Endodermal cell (in vitro differentiated cells): ENCODE results near the gene PRAMEF4. TPM values are rescaled to one million over a fixed set of nuclear protein-coding genes. Genes with fewer than 3 reads are reported as not detected.
"Not testable (repeated sequence)": the region's sequence is repeated elsewhere in the genome, so short reads cannot be mapped to it uniquely, and the experiment has no call there.

ENCODE experiments used
- DNase-seq: peaks from one replicate; pipeline ENCODE4 v3.0.0-alpha.2; 2017
- H3K27ac ChIP-seq: 2 replicates; pipeline ENCODE4 v1.5.1; 2013; ENCODE audit warnings: mild to moderate bottlenecking, low read depth, low read length, moderate library complexity
- H3K27me3 ChIP-seq: 2 replicates; pipeline ENCODE4 v1.6.1; 2013; ENCODE audit warnings: mild to moderate bottlenecking, low read length, moderate library complexity; ENCODE audit not compliant: insufficient read depth, control insufficient read depth, poor library complexity, severe bottlenecking
- H3K36me3 ChIP-seq: 2 replicates; pipeline ENCODE4 v1.7.0; 2013; ENCODE audit warnings: mild to moderate bottlenecking, low read length, moderate library complexity; ENCODE audit not compliant: control insufficient read depth, insufficient read depth
- H3K4me1 ChIP-seq: one replicate; pipeline ENCODE4 v1.7.0; 2013; ENCODE audit warnings: low read length; ENCODE audit not compliant: control insufficient read depth, insufficient read depth
- H3K4me3 ChIP-seq: 2 replicates; pipeline ENCODE4 v1.5.1; 2013; ENCODE audit warnings: mild to moderate bottlenecking, low read length, moderate library complexity
- H3K9ac ChIP-seq: 2 replicates; pipeline ENCODE4 v1.6.1; 2013; ENCODE audit warnings: mild to moderate bottlenecking, low read length, moderate library complexity; ENCODE audit not compliant: poor library complexity, severe bottlenecking; ENCODE audit errors: extremely low read depth
- H3K9me3 ChIP-seq: 2 replicates; pipeline ENCODE4 v1.6.1; 2013; ENCODE audit warnings: mild to moderate bottlenecking, low read length, moderate library complexity; ENCODE audit not compliant: control insufficient read depth
- H3K27ac Mint-ChIP-seq: 2 replicates; pipeline ENCODE4 v1.8.0; 2020; ENCODE audit warnings: mixed read lengths
- H3K27me3 Mint-ChIP-seq: 2 replicates; pipeline ENCODE4 v1.8.0; 2021; ENCODE audit warnings: mild to moderate bottlenecking, mixed read lengths; ENCODE audit not compliant: insufficient read depth
- H3K36me3 Mint-ChIP-seq: 2 replicates; pipeline ENCODE4 v1.8.0; 2020; ENCODE audit warnings: low read depth, mixed read lengths
- H3K4me1 Mint-ChIP-seq: 2 replicates; pipeline ENCODE4 v1.8.0; 2020; ENCODE audit warnings: mixed read lengths
- H3K4me3 Mint-ChIP-seq: 2 replicates; pipeline ENCODE4 v1.8.0; 2020; ENCODE audit warnings: mild to moderate bottlenecking, moderate library complexity, mixed read lengths
- H3K9me3 Mint-ChIP-seq: 2 replicates; pipeline ENCODE4 v1.8.0; 2020; ENCODE audit warnings: mild to moderate bottlenecking, mixed read lengths
- WGBS, 2 experiments: methylation state at CpG; one replicate each; pipeline versions ENCODE4 v1.1.5 to v1.1.7; 2013; ENCODE audit warnings: missing lambda C conversion rate in 2 of 2, mixed read lengths in 1 of 2; ENCODE audit not compliant: insufficient coverage in 1 of 2, insufficient read length in 1 of 2; 5-methylcytosine and 5-hydroxymethylcytosine counted together
- long read RNA-seq, 4 experiments: library from polyadenylated mRNA in 2 of 4; library from RNA in 1 of 4; library from capped mRNA in 1 of 4; stranded (forward) in 3 of 4; unstranded in 1 of 4; transcript quantifications; one replicate each; pipeline ENCODE4 v2.0.0, GENCODE V29; 2020 to 2021; ENCODE audit warnings: inconsistent platforms in 1 of 4
- polyA plus RNA-seq, 2 experiments: library from polyadenylated mRNA; stranded (reverse); fragments of 50-300 nt; gene quantifications; one replicate each; pipeline ENCODE4 v1.2.3, GENCODE V29; 2013
- total RNA-seq, 2 donors: library from RNA; stranded (reverse); fragmentation: NEBNext Ultra II Directional in 1 of 2; extraction: Animal tissue kit (Norgen Biotek cat#: 25700) in 1 of 2; gene quantifications; 2 replicates in 1 of 2; 3 replicates in 1 of 2; pipeline ENCODE4 v1.2.1, GENCODE V29; 2021

PRAMEF4 gene
- not detected for total RNA-seq
- not detected for polyA plus RNA-seq (2013, experiment 1 of 2)
- polyA plus RNA-seq (2013, experiment 2 of 2), result not detected
- long read RNA-seq, experiment 1, result 0 reads
- long read RNA-seq, experiment 2, result 0 reads
- long read RNA-seq, experiment 3, result 0 reads
- long read RNA-seq, experiment 4, result 0 reads

- not testable (repeated sequence) for H3K27ac Mint-ChIP-seq, H3K27ac ChIP-seq
- peaks cover 34% of the 10 kb centered on the region for H3K9me3 Mint-ChIP-seq
Observed at GRCh38 chr1:12886101-12886500, at the start of gene PRAMEF4. Gene PRAMEF4, minus strand, starts transcription at chr1:12886201. Its CDS starts 2,807 bp downstream, at chr1:12883394.

GRCh38 chr1:12924368-12924767, 38.4 kb upstream of the PRAMEF4 start:
- H3K27me3 Mint-ChIP-seq, H3K4me3 ChIP-seq, H3K4me1 ChIP-seq, H3K9me3 Mint-ChIP-seq, H3K27ac ChIP-seq, H3K36me3 ChIP-seq, H3K4me1 Mint-ChIP-seq, H3K36me3 Mint-ChIP-seq, DNase-seq, H3K27ac Mint-ChIP-seq, H3K9me3 ChIP-seq, H3K4me3 Mint-ChIP-seq, H3K27me3 ChIP-seq, H3K9ac ChIP-seq: not testable (repeated sequence)
- 100% methylated on average over 1 of the region's 5 CpGs; no CpG with 5 or more reads in 1 of the 2 experiments for WGBS, 2 experiments

More at GRCh38 chr1:12886101-12886500, at the start of gene PRAMEF4:
- not testable (repeated sequence) for H3K36me3 ChIP-seq, H3K4me1 Mint-ChIP-seq, DNase-seq, H3K4me3 Mint-ChIP-seq, H3K4me1 ChIP-seq, H3K27me3 Mint-ChIP-seq, H3K9me3 ChIP-seq, H3K4me3 ChIP-seq, H3K36me3 Mint-ChIP-seq, H3K27me3 ChIP-seq, H3K9ac ChIP-seq
- WGBS, 2 experiments, result 66 to 83% methylated on average over 1 to 2 of the region's 3 CpGs

- not testable (repeated sequence) for H3K27me3 ChIP-seq, H3K27me3 Mint-ChIP-seq, H3K36me3 ChIP-seq, H3K27ac ChIP-seq, H3K4me3 ChIP-seq, H3K4me1 Mint-ChIP-seq, H3K9ac ChIP-seq, DNase-seq, H3K9me3 Mint-ChIP-seq, H3K27ac Mint-ChIP-seq, H3K36me3 Mint-ChIP-seq, H3K4me1 ChIP-seq, H3K4me3 Mint-ChIP-seq, H3K9me3 ChIP-seq
- WGBS, 2 experiments, result 70% methylated on average over 2 of the region's 2 CpGs; no CpG with 5 or more reads in 1 of the 2 experiments
Observed at GRCh38 chr1:12921749-12922148, 35.7 kb upstream of the PRAMEF4 start.

- not testable (repeated sequence) for H3K4me1 Mint-ChIP-seq, H3K4me1 ChIP-seq, H3K9me3 ChIP-seq, H3K9me3 Mint-ChIP-seq, H3K9ac ChIP-seq, H3K36me3 ChIP-seq, DNase-seq, H3K27ac Mint-ChIP-seq, H3K27ac ChIP-seq, H3K4me3 ChIP-seq, H3K36me3 Mint-ChIP-seq, H3K27me3 Mint-ChIP-seq, H3K4me3 Mint-ChIP-seq, H3K27me3 ChIP-seq
- WGBS, 2 experiments, result no CpG with 5 or more reads among the region's 1 CpG
Observed at GRCh38 chr1:12916310-12916709, 30.3 kb upstream of the PRAMEF4 start, which contains the start of gene PRAMEF7. Gene PRAMEF7, plus strand, starts transcription at chr1:12916610. Its CDS starts 1,083 bp downstream, at chr1:12917693.

GRCh38 chr1:12903793-12904572, 18.0 kb upstream of the PRAMEF4 start:
- H3K9ac ChIP-seq, H3K4me1 Mint-ChIP-seq, H3K27me3 ChIP-seq, H3K27me3 Mint-ChIP-seq, H3K4me3 Mint-ChIP-seq, DNase-seq, H3K9me3 Mint-ChIP-seq, H3K4me1 ChIP-seq, H3K27ac ChIP-seq, H3K9me3 ChIP-seq, H3K36me3 ChIP-seq, H3K27ac Mint-ChIP-seq, H3K4me3 ChIP-seq, H3K36me3 Mint-ChIP-seq: not testable (repeated sequence)
- no CpG with 5 or more reads among the region's 5 CpGs for WGBS, 2 experiments

GRCh38 chr1:12899186-12899585, 13.2 kb upstream of the PRAMEF4 start:
- H3K36me3 Mint-ChIP-seq, H3K27ac Mint-ChIP-seq, H3K4me3 Mint-ChIP-seq: not testable (repeated sequence)

GRCh38 chr1:12898170-12898569, 12.2 kb upstream of the PRAMEF4 start, which contains the start of gene PRAMEF10:
Gene PRAMEF10, minus strand, starts transcription at chr1:12898270. Its CDS starts 2,423 bp downstream, at chr1:12895847.
- not testable (repeated sequence) for H3K27me3 Mint-ChIP-seq, DNase-seq, H3K9me3 ChIP-seq, H3K36me3 ChIP-seq, H3K4me3 Mint-ChIP-seq, H3K4me1 Mint-ChIP-seq, H3K27ac ChIP-seq, H3K4me3 ChIP-seq, H3K27me3 ChIP-seq, H3K36me3 Mint-ChIP-seq, H3K9ac ChIP-seq, H3K27ac Mint-ChIP-seq, H3K4me1 ChIP-seq, H3K9me3 Mint-ChIP-seq
- WGBS, 2 experiments, result no CpG with 5 or more reads among the region's 1 CpG

More at GRCh38 chr1:12899186-12899585, 13.2 kb upstream of the PRAMEF4 start:
- H3K4me3 ChIP-seq, DNase-seq, H3K9me3 Mint-ChIP-seq, H3K9me3 ChIP-seq, H3K27me3 Mint-ChIP-seq, H3K4me1 Mint-ChIP-seq, H3K36me3 ChIP-seq, H3K27ac ChIP-seq, H3K4me1 ChIP-seq, H3K9ac ChIP-seq, H3K27me3 ChIP-seq: not testable (repeated sequence)
